Measurements from ENCODE around the gene GYG1.
A peak's percentile ranks its signal among the peaks of the same experiment; 100 is the strongest.

The GYG1 gene

GRCh38 chr3:148990236-148990635, 1.1 kb upstream of the GYG1 start:
- no peak for DNase-seq (ENCODE audit: low read depth)

GRCh38 chr3:148992027-148992634, 791 bp downstream of the GYG1 start:
- no peak for DNase-seq (ENCODE audit: low read depth)

GRCh38 chr3:148992635-148993255, 1.4 kb downstream of the GYG1 start:
- no peak for DNase-seq (ENCODE audit: low read depth)

GRCh38 chr3:148997623-148998022, 6.3 kb downstream of the GYG1 start:
- no peak for DNase-seq (ENCODE audit: low read depth)

- DNase-seq (ENCODE audit: low read depth), result no peak
Measured at GRCh38 chr3:148998297-148998696, 7.0 kb downstream of the GYG1 start.

- DNase-seq (ENCODE audit: low read depth), result no peak
Measured at GRCh38 chr3:148998715-148999423, 7.5 kb downstream of the GYG1 start.

GRCh38 chr3:148999806-149000205, 8.5 kb downstream of the GYG1 start:
- DNase-seq (ENCODE audit: low read depth), result no peak

GRCh38 chr3:149000206-149000745, 8.9 kb downstream of the GYG1 start:
- DNase-seq (ENCODE audit: low read depth), result no peak

- no peak for DNase-seq (ENCODE audit: low read depth)
Measured at GRCh38 chr3:149001727-149002126, 10.4 kb downstream of the GYG1 start.

- no peak for DNase-seq (ENCODE audit: low read depth)
Measured at GRCh38 chr3:149003653-149004305, 12.4 kb downstream of the GYG1 start.

- DNase-seq (ENCODE audit: low read depth), result no peak
Measured at GRCh38 chr3:149004622-149005021, 13.3 kb downstream of the GYG1 start.

GRCh38 chr3:149005416-149005815, 14.1 kb downstream of the GYG1 start:
- no peak for DNase-seq (ENCODE audit: low read depth)

- DNase-seq (ENCODE audit: low read depth), result no peak
Measured at GRCh38 chr3:149007567-149008257, 16.4 kb downstream of the GYG1 start.

- DNase-seq (ENCODE audit: low read depth), result no peak
Measured at GRCh38 chr3:149009732-149010131, 18.4 kb downstream of the GYG1 start.

- no peak for DNase-seq (ENCODE audit: low read depth)
Measured at GRCh38 chr3:149010504-149010951, 19.2 kb downstream of the GYG1 start.

GRCh38 chr3:149010966-149011365, 19.6 kb downstream of the GYG1 start:
- DNase-seq (ENCODE audit: low read depth), result no peak

GRCh38 chr3:149011676-149012075, 20.3 kb downstream of the GYG1 start:
- no peak for DNase-seq (ENCODE audit: low read depth)

GRCh38 chr3:149013726-149014125, 22.4 kb downstream of the GYG1 start:
- DNase-seq (ENCODE audit: low read depth), result no peak

GRCh38 chr3:149015393-149015792, 24.1 kb downstream of the GYG1 start:
- no peak for DNase-seq (ENCODE audit: low read depth)

- DNase-seq (ENCODE audit: low read depth), result no peak
Measured at GRCh38 chr3:149016242-149016641, 24.9 kb downstream of the GYG1 start.

GRCh38 chr3:149016669-149017541, 25.6 kb downstream of the GYG1 start:
- peak; percentile 65 for DNase-seq (ENCODE audit: low read depth)
